Suprapubic skin (tissue), 4 donors: ENCODE measurements around the gene GNB1.

ENCODE experiments used
- EP300 ChIP-seq: sonication (generic); formaldehyde crosslinking; IDR thresholded peaks from one replicate; pipeline ENCODE4 v1.6.1; 2017; ENCODE audit warnings: antibody characterized with exemption
- POLR2A ChIP-seq, 2 donors: fragments of 450-650 bp; IDR thresholded peaks; one replicate each; pipeline ENCODE4 v1.6.1; 2017; ENCODE audit warnings: antibody characterized with exemption in 2 of 2, mild to moderate bottlenecking in 2 of 2, moderate library complexity in 2 of 2
- POLR2AphosphoS5 ChIP-seq, 3 donors: sonication (generic); formaldehyde crosslinking; IDR thresholded peaks; one replicate each; pipeline ENCODE4 v1.6.1; 2017; ENCODE audit warnings: antibody characterized with exemption in 3 of 3
- TF ChIP-seq, protein P1 (sequence below), 2 donors: fragments of 200-600 bp in 1 of 2; fragments of 450-650 bp in 1 of 2; sonication (generic) in 1 of 2; IDR thresholded peaks; one replicate each; pipeline ENCODE4 v1.5.1; 2016 to 2019; ENCODE audit warnings: antibody characterized with exemption in 2 of 2, mild to moderate bottlenecking in 1 of 2, moderate library complexity in 1 of 2

GRCh38 chr1:1757422-1758058 lies 133.3 kb downstream of the GNB1 start:
- TF ChIP-seq, protein P1, sequence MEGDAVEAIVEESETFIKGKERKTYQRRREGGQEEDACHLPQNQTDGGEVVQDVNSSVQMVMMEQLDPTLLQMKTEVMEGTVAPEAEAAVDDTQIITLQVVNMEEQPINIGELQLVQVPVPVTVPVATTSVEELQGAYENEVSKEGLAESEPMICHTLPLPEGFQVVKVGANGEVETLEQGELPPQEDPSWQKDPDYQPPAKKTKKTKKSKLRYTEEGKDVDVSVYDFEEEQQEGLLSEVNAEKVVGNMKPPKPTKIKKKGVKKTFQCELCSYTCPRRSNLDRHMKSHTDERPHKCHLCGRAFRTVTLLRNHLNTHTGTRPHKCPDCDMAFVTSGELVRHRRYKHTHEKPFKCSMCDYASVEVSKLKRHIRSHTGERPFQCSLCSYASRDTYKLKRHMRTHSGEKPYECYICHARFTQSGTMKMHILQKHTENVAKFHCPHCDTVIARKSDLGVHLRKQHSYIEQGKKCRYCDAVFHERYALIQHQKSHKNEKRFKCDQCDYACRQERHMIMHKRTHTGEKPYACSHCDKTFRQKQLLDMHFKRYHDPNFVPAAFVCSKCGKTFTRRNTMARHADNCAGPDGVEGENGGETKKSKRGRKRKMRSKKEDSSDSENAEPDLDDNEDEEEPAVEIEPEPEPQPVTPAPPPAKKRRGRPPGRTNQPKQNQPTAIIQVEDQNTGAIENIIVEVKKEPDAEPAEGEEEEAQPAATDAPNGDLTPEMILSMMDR (IDR thresholded peaks at IDR 0.05): no peak
- TF ChIP-seq POLR2A (IDR thresholded peaks at IDR 0.05) (no peak), POLR2AphosphoS5 (IDR thresholded peaks at IDR 0.05) (no peak), EP300 (no peak)
